Measurements from ENCODE around the gene GLRX5.
"Not testable (repeated sequence)": the region's sequence is repeated elsewhere in the genome, so short reads cannot be mapped to it uniquely, and the experiment has no call there.

Gene GLRX5

GRCh38 chr14:95559203-95559602, 24.4 kb downstream of the GLRX5 start:
- no peak for DNase-seq (ENCODE audit: low spot score)

DNA sequence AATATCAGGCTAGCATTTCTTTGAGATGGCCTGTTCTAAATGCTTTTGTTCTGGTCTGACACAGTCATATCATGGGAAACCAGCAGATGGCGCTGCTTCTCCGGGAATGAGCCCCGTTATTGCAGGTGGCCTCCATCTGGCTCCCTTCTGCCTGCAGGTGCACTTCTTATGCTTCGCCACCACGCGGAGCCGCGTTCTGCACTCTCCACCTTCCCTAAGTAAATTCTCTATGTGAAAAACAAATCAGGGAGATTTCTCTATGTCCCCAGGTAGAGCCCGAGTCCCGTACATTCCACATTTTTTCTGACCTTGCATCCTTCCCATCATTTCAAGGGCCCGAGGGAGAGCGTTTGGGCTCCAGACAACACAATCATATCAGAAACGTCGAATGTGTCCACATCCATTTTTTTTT, 26.2 kb downstream of the GLRX5 start:
- peak; percentile 83 for DNase-seq (ENCODE audit: low spot score)

DNA sequence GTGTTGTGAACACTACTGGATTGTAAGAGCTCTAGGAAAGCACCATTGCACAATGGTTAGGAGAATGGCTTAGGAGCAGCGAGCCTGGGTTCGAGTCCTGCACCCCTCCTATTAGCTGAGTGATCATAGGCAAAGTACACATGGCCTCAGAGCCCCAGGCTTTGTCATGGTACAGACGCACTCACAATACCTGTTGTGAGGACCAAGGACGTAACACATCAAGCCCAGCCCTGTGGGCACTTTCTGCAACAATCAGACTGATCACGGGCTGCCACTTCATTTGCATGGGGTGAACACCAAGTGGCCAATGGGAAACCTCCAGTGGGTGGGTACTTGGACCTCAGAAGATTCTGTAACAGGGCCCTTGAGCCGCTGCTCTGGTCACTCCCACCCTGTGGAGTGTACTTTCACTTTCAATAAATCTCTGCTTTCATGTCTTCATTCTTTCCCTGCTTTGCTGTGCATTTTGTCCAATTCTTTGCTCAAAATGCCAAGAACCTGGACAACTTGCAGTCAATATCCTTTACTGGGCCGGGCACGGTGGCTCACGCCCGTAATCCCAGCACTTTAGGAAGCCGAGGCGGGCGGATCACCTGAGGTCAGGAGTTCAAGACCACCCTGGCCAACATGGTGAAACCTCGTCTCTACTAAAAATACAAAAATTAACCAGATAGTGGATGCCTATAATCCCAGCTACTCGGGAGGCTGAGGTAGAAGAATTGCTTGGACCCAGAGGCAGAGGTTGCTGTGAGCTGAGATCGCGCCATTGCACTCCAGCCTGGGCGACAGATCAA, 28.2 kb downstream of the GLRX5 start:
- DNase-seq (ENCODE audit: low spot score) = peak; percentile 29

- DNase-seq (ENCODE audit: low spot score) = peak; percentile 48
Observed at GRCh38 chr14:95564060-95564459, 29.2 kb downstream of the GLRX5 start.

DNA sequence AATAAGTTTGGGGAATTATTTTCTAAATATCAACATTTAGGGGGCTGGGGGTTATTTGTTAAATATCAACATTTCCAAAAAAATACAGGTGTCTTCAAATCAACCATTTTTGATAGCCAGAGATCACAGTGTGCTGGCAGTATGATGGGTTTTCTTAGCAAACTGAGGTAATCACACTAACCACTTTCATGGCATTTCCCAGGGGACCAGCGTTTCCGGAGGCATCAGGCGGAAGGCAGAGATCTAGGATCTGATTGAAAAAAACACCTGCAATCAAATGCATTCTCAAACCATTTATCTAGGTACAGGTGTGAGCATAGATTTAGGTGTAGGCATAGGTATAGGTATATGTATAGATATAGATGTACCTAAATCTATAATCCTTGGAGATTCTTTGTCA, 34.6 kb downstream of the GLRX5 start:
- no peak for DNase-seq (ENCODE audit: low spot score)

GRCh38 chr14:95573313-95573712, 38.5 kb downstream of the GLRX5 start:
- DNase-seq (ENCODE audit: low spot score) = no peak

DNA sequence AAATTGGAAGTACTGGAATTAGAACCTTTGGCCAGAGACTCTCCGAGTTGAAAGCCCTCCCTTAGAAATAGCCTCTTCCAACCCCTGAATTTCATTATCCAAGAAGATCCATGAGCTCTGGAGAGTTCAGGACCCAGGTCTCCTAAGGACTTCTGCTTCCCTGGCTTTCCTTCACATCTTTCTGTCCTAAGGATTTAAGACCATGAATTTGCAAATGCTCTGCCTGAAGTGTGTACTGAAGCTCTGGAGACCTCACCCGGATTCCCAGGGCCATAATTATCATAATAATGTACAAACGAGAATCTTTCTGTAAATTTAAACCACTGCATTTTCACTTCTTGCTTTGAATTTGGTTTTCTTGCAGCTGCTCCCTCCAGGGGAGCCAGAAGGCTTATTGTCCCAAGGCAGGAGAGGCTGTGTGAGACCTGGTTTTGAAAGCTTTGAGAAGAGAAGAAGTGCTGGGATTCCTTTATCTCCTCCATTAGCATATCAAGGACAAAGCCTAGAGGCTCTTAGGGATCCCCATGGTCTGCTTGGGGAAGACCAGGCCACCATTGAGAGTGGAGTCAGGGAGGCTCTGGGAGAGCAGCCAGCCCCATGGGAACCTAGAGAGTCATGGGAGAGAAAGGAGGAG, 41.1 kb downstream of the GLRX5 start:
- no peak for DNase-seq (ENCODE audit: low spot score)

GRCh38 chr14:95577067-95577800, 42.4 kb downstream of the GLRX5 start:
- DNase-seq (ENCODE audit: low spot score) = no peak

DNA sequence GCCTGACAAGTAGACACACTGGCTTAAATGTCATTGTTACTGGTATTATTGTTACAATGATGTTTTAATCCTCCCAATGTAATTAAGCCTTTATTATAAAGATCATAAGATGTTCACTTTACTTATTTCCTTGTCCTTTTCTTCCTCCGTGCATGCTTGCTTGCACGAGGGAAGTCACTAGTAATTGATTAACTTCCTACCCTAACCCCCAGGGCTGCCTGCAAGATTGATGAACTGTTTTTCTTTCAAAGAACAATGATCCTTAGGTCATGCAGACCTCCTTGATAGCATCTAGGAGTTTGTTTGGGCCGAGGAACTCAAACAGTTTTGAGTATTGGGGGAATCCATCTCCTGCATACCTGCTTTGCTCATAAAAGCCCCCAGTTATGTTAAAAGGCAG, 43.0 kb downstream of the GLRX5 start:
- no peak for DNase-seq (ENCODE audit: low spot score)

DNA sequence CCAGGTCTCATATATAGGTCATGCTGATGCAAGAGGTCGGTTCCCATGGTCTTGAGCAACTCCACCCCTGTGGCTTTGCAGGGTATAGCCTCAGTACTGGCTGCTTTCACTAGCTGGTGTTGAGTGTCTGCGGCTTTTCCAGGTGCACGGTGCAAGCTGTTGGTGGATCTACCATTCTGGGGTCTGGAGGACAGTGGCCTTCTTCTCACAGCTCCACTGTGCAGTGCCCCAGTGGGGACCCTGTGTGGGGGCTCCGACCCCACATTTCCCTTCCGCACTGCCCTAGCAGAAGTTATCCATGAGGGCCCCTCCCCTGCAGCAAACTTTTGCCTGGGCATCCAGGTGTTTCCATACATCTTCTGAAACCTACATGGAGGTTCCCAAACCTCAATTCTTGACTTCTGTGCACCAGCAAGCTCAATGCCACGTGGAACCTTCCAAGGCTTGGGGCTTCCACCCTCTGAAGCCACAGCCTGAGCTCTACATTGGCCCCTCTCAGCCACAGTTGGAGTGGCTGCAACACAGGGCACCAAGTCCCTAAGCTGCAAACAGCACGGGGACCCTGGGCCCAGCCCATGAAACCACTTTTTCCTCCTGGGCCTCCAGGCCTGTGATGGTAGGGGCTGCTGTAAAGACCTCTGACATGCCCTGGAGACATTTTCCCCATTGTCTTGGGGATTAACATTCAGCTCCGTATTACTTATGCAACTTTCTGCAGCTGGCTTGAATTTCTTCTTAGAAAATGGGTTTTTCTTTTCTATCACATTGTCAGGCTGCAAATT, 49.2 kb downstream of the GLRX5 start:
- DNase-seq (ENCODE audit: low spot score) = not testable (repeated sequence)

- DNase-seq (ENCODE audit: low spot score) = no peak
Observed at GRCh38 chr14:95585953-95586620, 51.2 kb downstream of the GLRX5 start.

DNA sequence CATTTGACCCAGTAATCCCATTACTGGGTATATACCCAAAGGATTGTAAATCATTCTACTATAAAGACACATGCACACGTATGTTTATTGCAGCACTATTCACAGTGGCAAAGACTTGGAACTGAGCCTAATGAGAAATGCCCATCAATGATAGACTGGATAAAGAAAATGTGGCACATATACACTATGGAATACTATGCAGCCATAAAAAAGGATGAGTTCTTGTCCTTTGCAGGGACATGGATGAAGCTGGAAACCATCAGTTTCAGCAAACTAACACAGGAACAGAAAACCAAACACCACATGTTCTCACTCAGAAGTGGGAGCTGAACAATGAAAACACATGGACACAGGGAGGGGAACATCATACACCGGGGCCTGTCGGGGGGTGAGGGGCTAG, 56.3 kb downstream of the GLRX5 start:
- DNase-seq (ENCODE audit: low spot score) = not testable (repeated sequence)
